HCT116 (cell line): ENCODE measurements around the gene FAXDC2.

Experiments
- EZH2 ChIP-seq: fragments of 200-600 bp; sonication (generic); IDR thresholded peaks from 2 replicates; pipeline ENCODE4 v1.6.1; 2017; ENCODE audit warnings: antibody characterized with exemption, mixed run types
- POLR2AphosphoS5 ChIP-seq: IDR thresholded peaks from 2 replicates; pipeline ENCODE4 v1.6.1; 2011; ENCODE audit warnings: mild to moderate bottlenecking, low read depth, low read length, moderate library complexity
- RAD21 ChIP-seq: IDR thresholded peaks from 2 replicates; pipeline ENCODE4 v1.6.1; 2012; ENCODE audit warnings: low read depth, mild to moderate bottlenecking

GRCh38 chr5:154858972-154859871 lies 8.8 kb upstream of the FAXDC2 start:
- TF ChIP-seq POLR2AphosphoS5: no peak
- no peak for TF ChIP-seq EZH2
- TF ChIP-seq RAD21: no peak
